NCI-H1417 (cell line): ENCODE data around the gene PDGFD.

ENCODE experiments used
- DNase-seq, 3 experiments: peaks; one replicate each; lab custom pipeline; 2025; lab: John Stamatoyannopoulos, UW

PDGFD gene

GRCh38 chr11:104145062-104145461 lies 18.9 kb downstream of the PDGFD start:
- DNase-seq = no peak

- DNase-seq = no peak
Measured at GRCh38 chr11:104142698-104143097, 21.2 kb downstream of the PDGFD start.

- DNase-seq = no peak
Measured at GRCh38 chr11:104136861-104137260, 27.1 kb downstream of the PDGFD start.

GRCh38 chr11:104134745-104135144 lies 29.2 kb downstream of the PDGFD start:
- no peak for DNase-seq

GRCh38 chr11:104130161-104130560 lies 33.8 kb downstream of the PDGFD start:
- no peak for DNase-seq

GRCh38 chr11:104129145-104129544 lies 34.8 kb downstream of the PDGFD start:
- DNase-seq = peak in 1 of 3 experiments; percentile 37

GRCh38 chr11:104127828-104128227 lies 36.1 kb downstream of the PDGFD start:
- DNase-seq = no peak

GRCh38 chr11:104126464-104126863 lies 37.5 kb downstream of the PDGFD start:
- no peak for DNase-seq

GRCh38 chr11:104124979-104125378 lies 39.0 kb downstream of the PDGFD start:
- no peak for DNase-seq

- DNase-seq = no peak
Measured at GRCh38 chr11:104122836-104123235, 41.1 kb downstream of the PDGFD start.

- DNase-seq = no peak
Measured at GRCh38 chr11:104122011-104122635, 41.8 kb downstream of the PDGFD start.

- peak in 1 of 3 experiments; percentile 35 for DNase-seq
Measured at GRCh38 chr11:104120493-104121137, 43.3 kb downstream of the PDGFD start.

GRCh38 chr11:104118105-104118744 lies 45.7 kb downstream of the PDGFD start:
- DNase-seq = no peak

GRCh38 chr11:104113541-104113940 lies 50.4 kb downstream of the PDGFD start:
- DNase-seq = no peak

- DNase-seq = no peak
Measured at GRCh38 chr11:104106136-104106754, 57.7 kb downstream of the PDGFD start.

GRCh38 chr11:104105155-104105554 lies 58.8 kb downstream of the PDGFD start:
- no peak for DNase-seq

GRCh38 chr11:104104664-104105063 lies 59.3 kb downstream of the PDGFD start:
- DNase-seq = no peak

- DNase-seq = no peak
Measured at GRCh38 chr11:104104201-104104600, 59.7 kb downstream of the PDGFD start.

GRCh38 chr11:104098555-104098954 lies 65.4 kb downstream of the PDGFD start:
- DNase-seq = no peak

GRCh38 chr11:104098132-104098531 lies 65.8 kb downstream of the PDGFD start:
- no peak for DNase-seq

- DNase-seq = no peak
Measured at GRCh38 chr11:104096900-104097299, 67.0 kb downstream of the PDGFD start.

- no peak for DNase-seq
Measured at GRCh38 chr11:104095791-104096190, 68.2 kb downstream of the PDGFD start.

GRCh38 chr11:104094576-104094975 lies 69.4 kb downstream of the PDGFD start:
- DNase-seq = no peak
